GM12801 (cell line): ENCODE data around the gene RAB5B.
A peak's percentile ranks its signal among the peaks of the same experiment; 100 is the strongest.

Experiments used
- TF ChIP-seq, protein P1 (sequence below): IDR thresholded peaks from one replicate; pipeline ENCODE4 v1.5.1; 2011; ENCODE audit warnings: control low read depth; ENCODE audit not compliant: insufficient read length; ENCODE audit errors: extremely low read depth

RAB5B gene

DNA sequence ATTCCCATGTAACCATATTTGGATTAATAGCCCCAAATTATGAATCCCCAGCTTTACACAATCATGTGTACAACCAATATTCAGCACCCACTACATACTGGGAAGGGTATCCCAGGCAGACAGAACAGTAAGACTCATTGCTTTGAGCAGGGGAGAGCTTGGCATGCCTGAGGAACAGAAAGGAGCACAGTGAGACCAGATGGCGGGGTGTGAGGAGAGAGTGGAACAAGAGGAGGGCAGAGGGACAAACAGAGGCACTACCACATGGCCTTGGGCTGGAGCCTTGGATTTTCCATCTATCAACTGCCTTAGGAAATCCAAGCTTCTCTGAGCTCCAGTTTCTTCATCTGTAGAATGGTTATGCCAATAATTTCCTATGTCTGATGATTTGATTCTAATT, 39.1 kb upstream of the RAB5B start:
- TF ChIP-seq, protein P1, sequence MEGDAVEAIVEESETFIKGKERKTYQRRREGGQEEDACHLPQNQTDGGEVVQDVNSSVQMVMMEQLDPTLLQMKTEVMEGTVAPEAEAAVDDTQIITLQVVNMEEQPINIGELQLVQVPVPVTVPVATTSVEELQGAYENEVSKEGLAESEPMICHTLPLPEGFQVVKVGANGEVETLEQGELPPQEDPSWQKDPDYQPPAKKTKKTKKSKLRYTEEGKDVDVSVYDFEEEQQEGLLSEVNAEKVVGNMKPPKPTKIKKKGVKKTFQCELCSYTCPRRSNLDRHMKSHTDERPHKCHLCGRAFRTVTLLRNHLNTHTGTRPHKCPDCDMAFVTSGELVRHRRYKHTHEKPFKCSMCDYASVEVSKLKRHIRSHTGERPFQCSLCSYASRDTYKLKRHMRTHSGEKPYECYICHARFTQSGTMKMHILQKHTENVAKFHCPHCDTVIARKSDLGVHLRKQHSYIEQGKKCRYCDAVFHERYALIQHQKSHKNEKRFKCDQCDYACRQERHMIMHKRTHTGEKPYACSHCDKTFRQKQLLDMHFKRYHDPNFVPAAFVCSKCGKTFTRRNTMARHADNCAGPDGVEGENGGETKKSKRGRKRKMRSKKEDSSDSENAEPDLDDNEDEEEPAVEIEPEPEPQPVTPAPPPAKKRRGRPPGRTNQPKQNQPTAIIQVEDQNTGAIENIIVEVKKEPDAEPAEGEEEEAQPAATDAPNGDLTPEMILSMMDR: no peak

DNA sequence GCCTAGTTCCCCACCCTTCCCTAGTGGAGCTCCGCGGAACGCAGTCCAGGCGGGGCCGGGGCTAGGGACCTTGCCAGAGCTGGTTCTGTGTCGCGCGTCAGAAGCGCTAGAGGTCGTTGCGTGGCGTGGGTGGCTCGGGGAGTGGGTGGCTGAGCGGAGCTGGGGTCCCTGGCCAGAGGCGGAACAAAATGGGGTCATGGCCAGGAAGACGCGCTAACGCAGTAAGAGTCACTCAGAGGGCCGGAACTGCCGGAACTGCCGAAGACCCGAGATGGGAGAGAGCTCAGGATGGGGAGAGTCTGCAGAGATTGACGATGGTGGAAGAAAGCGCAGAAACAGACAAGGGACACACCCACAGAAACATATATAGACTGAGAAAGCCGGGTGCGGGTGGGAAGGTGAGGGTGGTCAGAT, 38.1 kb upstream of the RAB5B start:
- TF ChIP-seq, protein P1: no peak

DNA sequence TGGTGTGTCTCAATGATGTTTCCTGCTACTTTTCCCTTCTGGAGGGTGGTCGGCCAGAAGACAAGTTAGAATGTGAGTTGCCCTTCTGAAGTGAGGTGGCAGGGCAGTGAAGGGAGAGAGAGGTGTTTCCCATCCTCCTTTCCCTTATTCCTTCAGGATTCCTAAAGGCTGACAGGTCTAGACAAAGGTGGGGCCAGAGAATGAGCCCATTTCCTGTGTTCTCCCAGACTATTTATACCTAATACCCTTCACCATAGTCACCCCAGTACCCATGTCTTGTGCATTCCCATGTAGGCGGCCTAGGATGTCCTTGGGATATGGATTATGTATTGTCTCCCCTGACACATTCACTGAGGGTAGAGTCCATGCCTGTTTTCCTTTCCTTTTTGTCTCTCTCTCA, 35.9 kb upstream of the RAB5B start:
- TF ChIP-seq, protein P1: no peak

DNA sequence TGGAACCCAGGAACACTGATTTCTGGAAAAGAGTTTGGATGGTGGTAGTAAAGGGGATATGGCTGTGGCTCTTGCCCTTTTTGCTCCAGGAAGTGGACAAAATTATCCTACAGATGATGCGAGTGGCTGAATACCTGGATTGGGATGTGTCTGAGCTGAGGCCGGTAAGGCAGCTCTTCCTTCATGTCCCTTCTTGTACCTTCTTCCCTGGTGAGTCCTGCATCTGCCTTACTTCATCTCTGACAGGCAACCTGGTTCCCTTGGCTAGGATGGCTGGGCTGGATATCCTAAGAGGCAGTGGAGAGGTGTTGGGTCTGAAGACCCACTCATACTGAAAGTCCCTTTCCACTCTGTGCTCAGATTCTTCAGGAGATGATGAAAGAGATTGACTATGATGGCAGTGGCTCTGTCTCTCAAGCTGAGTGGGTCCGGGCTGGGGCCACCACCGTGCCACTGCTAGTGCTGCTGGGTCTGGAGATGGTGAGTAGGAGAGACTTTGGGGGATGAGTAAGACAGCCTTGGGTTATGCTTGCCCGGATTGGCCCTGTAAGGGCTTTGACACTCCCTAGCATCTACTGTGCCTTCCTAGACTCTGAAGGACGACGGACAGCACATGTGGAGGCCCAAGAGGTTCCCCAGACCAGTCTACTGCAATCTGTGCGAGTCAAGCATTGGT, 34.9 kb upstream of the RAB5B start:
- TF ChIP-seq, protein P1: no peak

DNA sequence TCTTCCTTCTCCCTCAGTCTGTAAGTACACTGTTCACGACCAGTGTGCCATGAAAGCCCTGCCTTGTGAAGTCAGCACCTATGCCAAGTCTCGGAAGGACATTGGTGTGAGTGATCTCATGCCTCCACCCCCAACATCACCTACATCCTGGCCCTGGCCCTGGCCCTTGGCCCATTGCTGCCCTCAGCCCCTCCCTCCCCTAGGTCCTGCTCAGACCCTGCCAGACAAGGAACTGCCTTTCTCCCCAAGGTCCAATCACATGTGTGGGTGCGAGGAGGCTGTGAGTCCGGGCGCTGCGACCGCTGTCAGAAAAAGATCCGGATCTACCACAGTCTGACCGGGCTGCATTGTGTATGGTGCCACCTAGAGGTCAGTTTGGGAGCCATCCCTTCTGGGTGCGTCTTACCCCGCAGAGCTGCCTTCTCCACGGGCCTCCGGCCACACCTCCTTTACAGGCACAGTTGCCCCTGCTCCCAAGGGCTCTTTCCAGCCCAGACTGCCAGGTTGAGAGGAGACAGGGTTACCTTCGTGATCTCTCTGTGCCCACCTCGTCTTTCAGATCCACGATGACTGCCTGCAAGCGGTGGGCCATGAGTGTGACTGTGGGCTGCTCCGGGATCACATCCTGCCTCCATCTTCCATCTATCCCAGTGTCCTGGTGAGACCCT, 33.7 kb upstream of the RAB5B start:
- TF ChIP-seq, protein P1: peak; percentile 24

DNA sequence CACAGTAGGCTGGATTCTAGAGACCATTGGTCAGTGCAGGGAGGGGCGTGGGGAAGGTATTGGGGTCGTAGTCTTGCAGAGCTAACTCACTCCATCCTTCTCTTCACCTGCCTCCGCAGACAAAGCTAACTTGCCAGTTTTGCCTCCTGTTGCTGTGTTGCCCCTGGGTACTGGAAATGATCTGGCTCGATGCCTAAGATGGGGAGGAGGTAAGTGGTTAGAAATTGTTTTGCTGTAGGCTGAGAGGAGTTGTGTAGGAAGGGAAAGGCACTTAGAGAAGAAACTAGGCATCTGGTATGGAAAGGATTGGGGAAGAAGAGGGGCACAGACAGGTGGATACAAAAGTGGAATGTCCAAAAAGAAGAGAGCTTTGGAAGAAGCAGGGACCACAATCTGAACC, 31.8 kb upstream of the RAB5B start:
- TF ChIP-seq, protein P1: no peak

DNA sequence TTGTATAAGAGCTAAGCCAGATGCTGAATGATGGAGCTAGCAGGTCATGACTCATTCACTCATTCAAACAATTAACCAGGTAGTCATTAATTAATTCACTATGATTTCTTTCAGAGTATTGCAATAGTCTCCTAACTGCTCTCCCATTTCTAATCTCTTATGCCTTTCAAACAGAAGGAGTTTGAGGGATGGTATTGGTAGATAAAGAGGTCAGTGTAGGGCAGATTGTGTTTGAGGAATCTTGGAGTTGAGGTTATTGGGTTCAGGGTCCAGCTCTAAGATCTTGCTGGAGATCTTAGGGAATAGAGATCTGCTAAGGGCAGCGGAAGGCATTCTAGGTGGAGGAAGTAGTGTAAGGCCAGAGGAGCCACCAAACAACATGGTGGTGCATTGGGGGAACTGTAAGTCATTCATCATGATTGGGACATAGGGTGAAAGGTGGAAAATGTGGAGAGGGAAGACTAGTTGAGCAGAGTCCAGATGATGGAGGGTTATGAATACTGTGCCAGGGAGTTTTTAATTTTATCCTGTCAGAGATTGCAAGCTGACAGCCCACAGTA, 31.2 kb upstream of the RAB5B start:
- TF ChIP-seq, protein P1: no peak
